CD14-positive monocyte (primary cell): ENCODE data around the gene SRRD. TPM values are rescaled to one million over a fixed set of nuclear protein-coding genes. Genes with fewer than 3 reads are reported as not detected.

ENCODE experiments used
- DNase-seq, 3 donors: peaks; one replicate each; pipeline ENCODE4 v3.0.0-alpha.2; 2011 to 2022
- H2AFZ ChIP-seq: 2 replicates; pipeline ENCODE4 v1.6.0; 2012; ENCODE audit warnings: mild to moderate bottlenecking, low read depth, low read length, inconsistent platforms; ENCODE audit not compliant: insufficient read depth, poor library complexity, severe bottlenecking
- H3K27ac ChIP-seq, 2 donors: 1 replicate in 1 of 2; 2 replicates in 1 of 2; pipeline ENCODE4 v1.5.1; 2012 to 2013; ENCODE audit warnings: low read length in 2 of 2, control low read depth in 1 of 2, inconsistent platforms in 1 of 2, low read depth in 1 of 2, mild to moderate bottlenecking in 1 of 2
- H3K27me3 ChIP-seq, 2 donors: one replicate each; pipeline versions ENCODE4 v1.6.0 to v1.6.1; 2011 to 2013; ENCODE audit warnings: low read length in 2 of 2; ENCODE audit not compliant: control insufficient read depth in 2 of 2, insufficient read depth in 2 of 2
- H3K36me3 ChIP-seq, 2 donors: replicated peaks in 1 of 2; 1 replicate in 1 of 2; 2 replicates in 1 of 2; pipeline versions ENCODE4 v1.5.1 to v1.6.1; 2012 to 2013; ENCODE audit warnings: low read length in 2 of 2, control low read depth in 1 of 2, inconsistent platforms in 1 of 2, mild to moderate bottlenecking in 1 of 2; ENCODE audit not compliant: insufficient read depth in 2 of 2, control insufficient read depth in 1 of 2
- H3K4me1 ChIP-seq, 2 donors: 1 replicate in 1 of 2; 2 replicates in 1 of 2; pipeline versions ENCODE4 v1.5.1 to v1.6.1; 2012 to 2013; ENCODE audit warnings: low read length in 2 of 2, control low read depth in 1 of 2, inconsistent platforms in 1 of 2, mild to moderate bottlenecking in 1 of 2, moderate library complexity in 1 of 2; ENCODE audit not compliant: insufficient read depth in 2 of 2, control insufficient read depth in 1 of 2
- H3K4me2 ChIP-seq: replicated peaks from 2 replicates; pipeline ENCODE3; 2012; ENCODE audit warnings: low read length, moderate library complexity, mild to moderate bottlenecking; ENCODE audit not compliant: poor library complexity, severe bottlenecking; ENCODE audit errors: extremely low read depth
- H3K4me3 ChIP-seq, 3 experiments: fragments of 200-600 bp in 1 of 3; sonication (generic) in 1 of 3; replicated peaks in 1 of 3; 1 replicate in 2 of 3; 2 replicates in 1 of 3; pipeline ENCODE4 v1.5.1; 2011 to 2013; ENCODE audit warnings: low read length in 3 of 3, mild to moderate bottlenecking in 3 of 3, control low read depth in 2 of 3, low read depth in 2 of 3, inconsistent platforms in 1 of 3, moderate library complexity in 1 of 3
- H3K79me2 ChIP-seq: 2 replicates; pipeline ENCODE4 v1.6.0; 2012; ENCODE audit warnings: mild to moderate bottlenecking, control low read depth, inconsistent platforms, low read length, moderate library complexity; ENCODE audit not compliant: insufficient read depth
- H3K9ac ChIP-seq: 2 replicates; pipeline ENCODE4 v1.6.0; 2017; ENCODE audit warnings: low read length, mild to moderate bottlenecking; ENCODE audit not compliant: insufficient read depth, poor library complexity, severe bottlenecking
- H3K9me3 ChIP-seq, 2 donors: replicated peaks in 1 of 2; 1 replicate in 1 of 2; 2 replicates in 1 of 2; pipeline versions ENCODE4 v1.5.1 to v1.6.1; 2012 to 2013; ENCODE audit warnings: low read length in 2 of 2, control low read depth in 1 of 2; ENCODE audit not compliant: control insufficient read depth in 1 of 2, insufficient read depth in 1 of 2
- H4K20me1 ChIP-seq: 2 replicates; pipeline ENCODE4 v1.6.0; 2012; ENCODE audit warnings: mild to moderate bottlenecking, low read length, control low read depth, moderate library complexity; ENCODE audit not compliant: insufficient read depth
- H3K27ac Mint-ChIP-seq, 7 donors: one replicate each; pipeline ENCODE4 v1.8.0; 2020; ENCODE audit warnings: mild to moderate bottlenecking in 7 of 7, mixed read lengths in 7 of 7, moderate library complexity in 6 of 7, inconsistent platforms in 2 of 7
- H3K27me3 Mint-ChIP-seq, 3 donors: one replicate each; pipeline ENCODE4 v1.8.0; 2021 to 2022; ENCODE audit warnings: low read depth in 3 of 3, mild to moderate bottlenecking in 3 of 3, mixed read lengths in 3 of 3, moderate library complexity in 3 of 3, inconsistent platforms in 1 of 3
- H3K36me3 Mint-ChIP-seq, 2 donors: one replicate each; pipeline ENCODE4 v1.8.0; 2020; ENCODE audit warnings: mixed read lengths in 2 of 2, inconsistent platforms in 1 of 2, mild to moderate bottlenecking in 1 of 2
- H3K4me1 Mint-ChIP-seq: one replicate; pipeline ENCODE4 v1.8.0; 2020; ENCODE audit warnings: mild to moderate bottlenecking, mixed read lengths
- H3K4me3 Mint-ChIP-seq, 2 donors: one replicate each; pipeline ENCODE4 v1.8.0; 2020; ENCODE audit warnings: mild to moderate bottlenecking in 2 of 2, mixed read lengths in 2 of 2, moderate library complexity in 1 of 2
- H3K9me3 Mint-ChIP-seq, 7 donors: one replicate each; pipeline ENCODE4 v1.8.0; 2020 to 2022; ENCODE audit warnings: mixed read lengths in 7 of 7, mild to moderate bottlenecking in 6 of 7, moderate library complexity in 6 of 7, inconsistent platforms in 2 of 7
- WGBS: methylation state at CpG from one replicate; pipeline ENCODE4 v1.1.5; 2013; ENCODE audit warnings: missing lambda C conversion rate; ENCODE audit not compliant: insufficient coverage; 5-methylcytosine and 5-hydroxymethylcytosine counted together
- intact Hi-C, 2 donors: fragments of 100-400 bp; cut with micrococcal nuclease; formaldehyde crosslinking; loops; one replicate each; pipeline versions ENCODE4 v1.15.0 to v1.15.1; 2023
- polyA plus RNA-seq, 3 donors: library from polyadenylated mRNA; depleted of rRNA in 1 of 3; unstranded in 2 of 3; stranded (reverse) in 1 of 3; fragments of 300-500 nt in 2 of 3; fragments of >200 nt in 1 of 3; fragmentation: Illumina TruSeq in 2 of 3; gene quantifications; 1 replicate in 2 of 3; 2 replicates in 1 of 3; pipeline ENCODE4 v1.2.3, GENCODE V29; 2012 to 2021
- TF ChIP-seq, protein P1 (sequence below): fragments of 200-600 bp; IDR thresholded peaks from one replicate; pipeline ENCODE4 v1.8.0; 2022; ENCODE audit warnings: antibody characterized with exemption, mild to moderate bottlenecking

SRRD gene
- polyA plus RNA-seq, 3 donors = 3.7 to 15.0 (median 10.0) TPM

DNA sequence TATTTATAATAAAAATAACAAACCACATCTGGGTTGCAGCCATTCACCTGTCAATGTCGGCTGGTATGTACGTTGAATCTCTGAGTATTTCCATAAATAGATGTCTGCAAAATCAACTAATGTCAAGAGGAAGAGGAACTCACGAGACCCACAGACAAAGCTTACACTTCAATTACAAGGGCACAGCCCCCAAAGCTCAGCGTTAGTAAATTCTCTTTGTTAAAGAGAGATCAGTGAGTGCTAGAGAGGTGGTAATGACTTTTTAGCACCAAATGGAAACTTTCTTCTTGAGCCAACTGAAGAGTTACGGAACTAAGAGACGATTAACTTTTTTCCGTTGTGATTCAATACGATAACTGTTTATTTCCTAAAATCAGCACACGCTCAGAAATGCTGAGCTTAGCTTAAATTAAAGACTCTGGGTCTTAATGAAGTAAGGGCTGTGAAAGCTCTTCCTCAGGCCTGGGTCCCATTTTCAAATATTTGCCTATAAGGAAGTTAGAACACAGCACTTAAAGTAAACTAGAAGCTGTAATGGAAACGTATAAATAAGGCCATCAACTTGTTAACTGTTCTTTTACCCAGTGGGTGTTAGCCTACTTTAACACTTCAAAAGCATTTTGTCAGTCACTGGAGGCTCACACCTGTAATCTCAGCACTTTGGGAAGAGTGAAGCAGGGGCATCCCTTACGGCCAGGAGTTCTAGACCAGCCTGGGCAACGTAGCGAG is 51.4 kb downstream of the SRRD start:
- no peak overlapping the region for H3K4me3 ChIP-seq
- Mint-ChIP-seq H3K4me3 (no peak overlapping the region), H3K9me3 (peaks cover 0 to under 1% (median 0%) of the 10 kb centered on the region in 7 donors), H3K4me1 (peaks cover 21% of the 10 kb centered on the region), H3K27ac (peak overlapping the region in 6 of 7 donors; percentile 13 to 79 (median 68)), H3K27me3 (peaks cover 0 to 2% (median 2%) of the 10 kb centered on the region in 3 donors), H3K36me3 (peaks cover 65 to 86% of the 10 kb centered on the region in 2 donors)
- no peaks in the 10 kb centered on the region for H3K9me3 ChIP-seq
- no peak overlapping the region for H2AFZ ChIP-seq
- intact Hi-C loops = loop anchor here in 1 of 2 donors (5.0 kb wide), 1 partner anchor 32 kb away; no protein-coding TSS in a partner anchor
- no peaks in the 10 kb centered on the region for H3K79me2 ChIP-seq
- no peak overlapping the region for H3K9ac ChIP-seq
- H3K27me3 ChIP-seq = no peaks in the 10 kb centered on the region
- peaks cover 81 to 99% of the 10 kb centered on the region in 2 donors for H3K36me3 ChIP-seq
- H4K20me1 ChIP-seq = no peaks in the 10 kb centered on the region
- no peak overlapping the region for H3K4me2 ChIP-seq
- H3K27ac ChIP-seq = peak overlapping the region in 1 of 2 donors; percentile 67
- H3K4me1 ChIP-seq = peaks cover 10 to 11% of the 10 kb centered on the region in 2 donors
- TF ChIP-seq, protein P1, sequence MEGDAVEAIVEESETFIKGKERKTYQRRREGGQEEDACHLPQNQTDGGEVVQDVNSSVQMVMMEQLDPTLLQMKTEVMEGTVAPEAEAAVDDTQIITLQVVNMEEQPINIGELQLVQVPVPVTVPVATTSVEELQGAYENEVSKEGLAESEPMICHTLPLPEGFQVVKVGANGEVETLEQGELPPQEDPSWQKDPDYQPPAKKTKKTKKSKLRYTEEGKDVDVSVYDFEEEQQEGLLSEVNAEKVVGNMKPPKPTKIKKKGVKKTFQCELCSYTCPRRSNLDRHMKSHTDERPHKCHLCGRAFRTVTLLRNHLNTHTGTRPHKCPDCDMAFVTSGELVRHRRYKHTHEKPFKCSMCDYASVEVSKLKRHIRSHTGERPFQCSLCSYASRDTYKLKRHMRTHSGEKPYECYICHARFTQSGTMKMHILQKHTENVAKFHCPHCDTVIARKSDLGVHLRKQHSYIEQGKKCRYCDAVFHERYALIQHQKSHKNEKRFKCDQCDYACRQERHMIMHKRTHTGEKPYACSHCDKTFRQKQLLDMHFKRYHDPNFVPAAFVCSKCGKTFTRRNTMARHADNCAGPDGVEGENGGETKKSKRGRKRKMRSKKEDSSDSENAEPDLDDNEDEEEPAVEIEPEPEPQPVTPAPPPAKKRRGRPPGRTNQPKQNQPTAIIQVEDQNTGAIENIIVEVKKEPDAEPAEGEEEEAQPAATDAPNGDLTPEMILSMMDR = no peak
- WGBS = 80% methylated on average over 2 of the region's 13 CpGs
- DNase-seq = no peak

DNA sequence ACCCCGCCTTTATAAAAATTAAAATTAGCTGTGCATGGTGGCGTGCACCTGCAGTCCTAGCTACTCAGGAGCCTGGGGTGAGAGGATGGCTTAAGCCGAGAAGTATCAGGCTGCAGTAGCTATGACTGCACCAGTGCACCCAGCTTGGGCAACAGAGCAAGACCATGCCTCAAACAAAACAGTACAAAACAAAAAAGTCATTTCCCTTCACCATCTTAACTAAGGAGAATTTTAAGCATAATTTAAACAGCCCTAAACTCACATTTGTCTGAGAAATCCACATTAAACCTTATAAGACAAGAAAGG is 51.9 kb downstream of the SRRD start:
- Histone ChIP-seq H3K27ac (peak overlapping the region in 1 of 2 donors; percentile 67), H3K9me3 (no peaks in the 10 kb centered on the region), H3K79me2 (no peaks in the 10 kb centered on the region), H3K27me3 (no peaks in the 10 kb centered on the region), H4K20me1 (no peaks in the 10 kb centered on the region), H3K36me3 (peaks cover 83 to 99% of the 10 kb centered on the region in 2 donors), H3K4me1 (peaks cover 8 to 10% of the 10 kb centered on the region in 2 donors), H2AFZ (no peak overlapping the region), H3K9ac (no peak overlapping the region), H3K4me2 (no peak overlapping the region), H3K4me3 (no peak overlapping the region)
- TF ChIP-seq, protein P1 = no peak
- intact Hi-C loops = no loop called here
- no peak for DNase-seq
- peak overlapping the region in 5 of 7 donors; percentile 51 to 79 (median 70) for H3K27ac Mint-ChIP-seq
- H3K9me3 Mint-ChIP-seq = no peaks in the 10 kb centered on the region
- no peak overlapping the region for H3K4me3 Mint-ChIP-seq
- H3K36me3 Mint-ChIP-seq = peaks cover 65 to 86% of the 10 kb centered on the region in 2 donors
- H3K27me3 Mint-ChIP-seq = peaks cover 0 to 5% (median 2%) of the 10 kb centered on the region in 3 donors
- peaks cover 16% of the 10 kb centered on the region for H3K4me1 Mint-ChIP-seq
- 94% methylated on average over 2 of the region's 3 CpGs for WGBS
